ENCODE results near the gene NLRX1. TPM values are rescaled to one million over a fixed set of nuclear protein-coding genes. Genes with fewer than 3 reads are reported as not detected.

Gene NLRX1
- total and polyA plus RNA-seq, 4 donors: 4.2 to 12.0 (median 10.4) TPM

GRCh38 chr11:119210050-119210449 is 41.5 kb downstream of the NLRX1 start (continued):
- no peak for TF ChIP-seq HNF4G (IDR thresholded peaks at IDR 0.05)
- no peak for TF ChIP-seq CTCF (IDR thresholded peaks at IDR 0.05; ENCODE audit: low read depth, low read length, missing input control)
- no peak for TF ChIP-seq SP1 (IDR thresholded peaks at IDR 0.05)

GRCh38 chr11:119218141-119218878 is 49.8 kb downstream of the NLRX1 start:
- no peak for DNase-seq (ENCODE audit: low spot score)
- peaks cover 0 to 1% (median 0%) of the 10 kb centered on the region in 4 donors for H3K36me3 ChIP-seq (ENCODE audit: control insufficient read depth in 4 of 4, insufficient read depth in 3 of 4, low read depth in 1 of 4, low read length in 3 of 4)
- no peak overlapping the region for H3K9ac ChIP-seq (ENCODE audit: low read depth in 1 of 2, low read length in 2 of 2)
- no peaks in the 10 kb centered on the region for H3K9me3 ChIP-seq (ENCODE audit: control insufficient read depth in 4 of 4, low read length in 3 of 4)
- TF ChIP-seq HNF4A (conservative IDR thresholded peaks at IDR 0.05) (no peak), YY1 (IDR thresholded peaks at IDR 0.05) (no peak)
- H3K27ac ChIP-seq (ENCODE audit: low read depth in 1 of 2, low read length in 2 of 2): no peak overlapping the region
- H3K4me1 ChIP-seq (ENCODE audit: control insufficient read depth in 4 of 4, insufficient read depth in 4 of 4, low read length in 3 of 4): peaks cover 0 to 1% (median 0%) of the 10 kb centered on the region in 4 donors
- 94% methylated on average over 8 of the region's 8 CpGs for WGBS
- H3K4me3 ChIP-seq (ENCODE audit: low read depth in 1 of 3, low read length in 3 of 3): no peak overlapping the region
- H3K27me3 ChIP-seq (ENCODE audit: control insufficient read depth in 4 of 4, insufficient read depth in 4 of 4, low read length in 3 of 4): no peaks in the 10 kb centered on the region

GRCh38 chr11:119222308-119222707 is 53.8 kb downstream of the NLRX1 start:
- no peaks in the 10 kb centered on the region for H3K27me3 ChIP-seq (ENCODE audit: control insufficient read depth in 4 of 4, insufficient read depth in 4 of 4, low read length in 3 of 4)
- peaks cover 0 to 1% (median 0%) of the 10 kb centered on the region in 4 donors for H3K4me1 ChIP-seq (ENCODE audit: control insufficient read depth in 4 of 4, insufficient read depth in 4 of 4, low read length in 3 of 4)
- H3K4me3 ChIP-seq (ENCODE audit: low read depth in 1 of 3, low read length in 3 of 3): no peak overlapping the region
- peak overlapping the region in 1 of 2 donors; percentile 27 for H3K9ac ChIP-seq (ENCODE audit: low read depth in 1 of 2, low read length in 2 of 2)
- peak; percentile 29 for TF ChIP-seq YY1 (IDR thresholded peaks at IDR 0.05)
- no peak for TF ChIP-seq CTCF (IDR thresholded peaks at IDR 0.05; ENCODE audit: low read depth, low read length, missing input control)
- no peaks in the 10 kb centered on the region for H3K36me3 ChIP-seq (ENCODE audit: control insufficient read depth in 4 of 4, insufficient read depth in 3 of 4, low read depth in 1 of 4, low read length in 3 of 4)
- 46% methylated on average over 2 of the region's 2 CpGs for WGBS
- no peak overlapping the region for H3K27ac ChIP-seq (ENCODE audit: low read depth in 1 of 2, low read length in 2 of 2)
- no peak for DNase-seq (ENCODE audit: low spot score)
- no peaks in the 10 kb centered on the region for H3K9me3 ChIP-seq (ENCODE audit: control insufficient read depth in 4 of 4, low read length in 3 of 4)

GRCh38 chr11:119222891-119223290 is 54.4 kb downstream of the NLRX1 start:
- DNase-seq (ENCODE audit: low spot score): no peak
- H3K4me1 ChIP-seq (ENCODE audit: control insufficient read depth in 4 of 4, insufficient read depth in 4 of 4, low read length in 3 of 4): no peaks in the 10 kb centered on the region
- H3K27me3 ChIP-seq (ENCODE audit: control insufficient read depth in 4 of 4, insufficient read depth in 4 of 4, low read length in 3 of 4): no peaks in the 10 kb centered on the region
- no peaks in the 10 kb centered on the region for H3K36me3 ChIP-seq (ENCODE audit: control insufficient read depth in 4 of 4, insufficient read depth in 3 of 4, low read depth in 1 of 4, low read length in 3 of 4)
- no peak overlapping the region for H3K9ac ChIP-seq (ENCODE audit: low read depth in 1 of 2, low read length in 2 of 2)
- no peak overlapping the region for H3K4me3 ChIP-seq (ENCODE audit: low read depth in 1 of 3, low read length in 3 of 3)
- H3K9me3 ChIP-seq (ENCODE audit: control insufficient read depth in 4 of 4, low read length in 3 of 4): no peaks in the 10 kb centered on the region
- no peak for TF ChIP-seq ZBTB33 (IDR thresholded peaks at IDR 0.05)
- 97% methylated on average over 5 of the region's 5 CpGs for WGBS
- no peak overlapping the region for H3K27ac ChIP-seq (ENCODE audit: low read depth in 1 of 2, low read length in 2 of 2)

Measured in liver (tissue), 9 donors.